NCI-H2171 treated with DMSO at 0.1 percent for 48 hours (cell line): ENCODE measurements around the gene PCDHB10.
"Not testable (repeated sequence)": the region's sequence is repeated elsewhere in the genome, so short reads cannot be mapped to it uniquely, and the experiment has no call there.

ENCODE experiments used
- DNase-seq: peaks from one replicate; lab custom pipeline; 2025; lab: John Stamatoyannopoulos, UW

Gene PCDHB10

DNA sequence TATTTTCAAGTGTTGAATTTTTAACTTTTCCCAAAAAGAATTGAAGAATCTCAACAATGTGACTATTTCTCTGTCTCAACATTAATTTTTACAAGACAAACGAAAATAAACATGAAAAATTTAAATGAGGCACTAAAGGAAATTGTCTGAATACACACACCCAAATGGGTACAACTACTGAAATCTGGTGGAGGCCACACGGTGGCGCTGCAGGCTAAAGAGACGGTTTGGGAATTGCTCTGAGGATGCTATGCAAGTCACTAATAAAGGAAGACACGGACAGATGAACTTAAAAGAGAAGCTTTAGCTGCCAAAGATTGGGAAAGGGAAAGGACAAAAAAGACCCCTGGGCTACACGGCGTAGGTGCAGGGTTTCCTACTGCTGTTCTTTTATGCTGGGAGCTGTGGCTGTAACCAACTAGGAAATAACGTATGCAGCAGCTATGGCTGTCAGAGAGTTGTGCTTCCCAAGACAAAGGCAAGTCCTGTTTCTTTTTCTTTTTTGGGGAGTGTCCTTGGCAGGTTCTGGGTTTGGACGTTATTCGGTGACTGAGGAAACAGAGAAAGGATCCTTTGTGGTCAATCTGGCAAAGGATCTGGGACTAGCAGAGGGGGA is at the start of gene PCDHB10:
PCDHB10 (plus strand) TSS at position 244 of the 616 bp plus-strand sequence; CDS start at position 444, 200 bp downstream.
- peak; percentile 45 for DNase-seq

DNA sequence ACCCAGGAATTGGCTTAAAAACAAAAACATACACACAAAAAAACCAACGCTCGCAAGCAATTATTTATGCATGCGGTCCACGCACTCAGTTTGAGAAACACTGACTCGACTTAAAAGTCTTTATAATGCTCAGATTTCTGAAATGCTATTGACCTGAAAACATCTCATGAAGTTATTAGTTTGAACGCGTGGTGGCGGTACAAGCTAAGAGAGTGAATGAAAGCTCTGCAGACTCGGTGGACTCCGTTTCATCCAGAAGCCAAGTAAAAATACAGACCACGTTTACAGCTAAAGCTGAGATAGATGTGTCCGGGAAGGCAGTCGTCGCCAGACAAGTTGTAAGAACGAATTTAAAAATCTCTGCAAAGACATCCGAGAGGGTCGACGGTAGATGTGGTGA is 42.3 kb upstream of the PCDHB10 start, which contains the start of gene PCDHB6:
PCDHB6 (plus strand) TSS at position 246 of the 400 bp plus-strand sequence. CDS start 201 bp downstream, outside the sequence.
- no peak for DNase-seq

DNA sequence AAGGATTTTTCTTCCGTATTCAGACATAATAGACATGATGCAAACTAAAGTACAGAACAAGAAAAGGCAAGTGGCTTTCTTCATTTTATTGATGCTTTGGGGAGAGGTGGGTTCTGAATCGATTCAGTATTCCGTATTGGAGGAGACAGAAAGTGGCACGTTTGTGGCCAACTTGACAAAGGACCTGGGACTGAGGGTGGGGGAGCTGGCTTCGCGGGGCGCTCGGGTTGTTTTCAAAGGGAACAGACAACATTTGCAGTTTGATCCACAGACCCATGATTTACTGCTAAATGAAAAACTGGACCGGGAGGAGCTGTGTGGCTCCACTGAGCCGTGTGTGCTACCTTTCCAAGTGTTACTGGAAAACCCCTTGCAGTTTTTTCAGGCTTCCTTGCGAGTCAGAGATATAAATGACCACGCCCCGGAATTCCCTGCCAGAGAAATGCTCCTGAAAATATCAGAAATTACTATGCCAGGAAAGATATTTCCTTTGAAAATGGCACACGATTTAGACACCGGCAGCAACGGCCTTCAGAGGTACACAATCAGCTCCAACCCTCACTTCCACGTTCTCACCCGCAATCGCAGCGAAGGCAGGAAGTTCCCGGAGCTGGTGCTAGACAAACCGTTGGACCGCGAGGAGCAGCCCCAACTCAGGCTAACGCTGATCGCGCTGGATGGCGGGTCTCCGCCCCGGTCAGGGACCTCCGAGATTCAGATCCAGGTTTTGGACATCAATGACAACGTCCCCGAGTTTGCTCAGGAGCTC is 41.7 kb upstream of the PCDHB10 start:
- no peak for DNase-seq

DNA sequence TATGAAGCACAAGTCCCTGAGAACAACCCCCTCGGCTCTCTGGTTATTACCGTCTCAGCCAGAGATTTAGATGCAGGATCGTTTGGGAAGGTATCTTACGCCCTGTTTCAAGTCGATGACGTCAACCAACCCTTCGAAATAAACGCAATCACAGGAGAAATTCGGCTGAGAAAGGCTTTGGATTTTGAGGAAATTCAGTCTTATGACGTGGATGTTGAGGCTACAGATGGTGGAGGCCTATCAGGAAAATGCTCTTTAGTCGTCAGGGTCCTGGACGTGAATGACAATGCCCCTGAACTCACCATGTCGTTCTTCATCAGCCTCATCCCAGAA is 41.2 kb upstream of the PCDHB10 start:
- DNase-seq = no peak

DNA sequence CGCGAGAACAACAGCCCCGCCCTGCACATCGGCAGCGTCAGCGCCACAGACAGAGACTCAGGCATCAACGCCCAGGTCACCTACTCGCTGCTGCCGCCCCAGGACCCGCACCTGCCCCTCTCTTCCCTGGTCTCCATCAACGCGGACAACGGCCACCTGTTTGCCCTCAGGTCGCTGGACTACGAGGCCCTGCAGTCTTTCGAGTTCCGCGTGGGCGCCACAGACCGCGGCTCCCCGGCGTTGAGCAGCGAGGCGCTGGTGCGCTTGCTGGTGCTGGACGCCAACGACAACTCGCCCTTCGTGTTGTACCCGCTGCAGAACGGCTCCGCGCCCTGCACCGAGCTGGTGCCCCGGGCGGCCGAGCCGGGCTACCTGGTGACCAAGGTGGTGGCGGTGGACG is 40.5 kb upstream of the PCDHB10 start:
- not testable (repeated sequence) for DNase-seq

DNA sequence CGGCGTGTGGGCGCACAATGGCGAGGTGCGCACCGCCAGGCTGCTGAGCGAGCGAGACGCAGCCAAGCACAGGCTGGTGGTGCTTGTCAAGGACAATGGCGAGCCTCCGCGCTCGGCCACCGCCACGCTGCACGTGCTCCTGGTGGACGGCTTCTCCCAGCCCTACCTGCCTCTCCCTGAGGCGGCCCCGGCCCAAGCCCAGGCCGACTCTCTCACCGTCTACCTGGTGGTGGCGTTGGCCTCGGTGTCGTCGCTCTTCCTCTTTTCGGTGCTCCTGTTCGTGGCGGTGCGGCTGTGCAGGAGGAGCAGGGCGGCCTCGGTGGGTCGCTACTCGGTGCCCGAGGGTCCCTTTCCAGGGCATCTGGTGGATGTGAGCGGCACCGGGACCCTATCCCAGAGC is 40.1 kb upstream of the PCDHB10 start:
- DNase-seq = not testable (repeated sequence)

DNA sequence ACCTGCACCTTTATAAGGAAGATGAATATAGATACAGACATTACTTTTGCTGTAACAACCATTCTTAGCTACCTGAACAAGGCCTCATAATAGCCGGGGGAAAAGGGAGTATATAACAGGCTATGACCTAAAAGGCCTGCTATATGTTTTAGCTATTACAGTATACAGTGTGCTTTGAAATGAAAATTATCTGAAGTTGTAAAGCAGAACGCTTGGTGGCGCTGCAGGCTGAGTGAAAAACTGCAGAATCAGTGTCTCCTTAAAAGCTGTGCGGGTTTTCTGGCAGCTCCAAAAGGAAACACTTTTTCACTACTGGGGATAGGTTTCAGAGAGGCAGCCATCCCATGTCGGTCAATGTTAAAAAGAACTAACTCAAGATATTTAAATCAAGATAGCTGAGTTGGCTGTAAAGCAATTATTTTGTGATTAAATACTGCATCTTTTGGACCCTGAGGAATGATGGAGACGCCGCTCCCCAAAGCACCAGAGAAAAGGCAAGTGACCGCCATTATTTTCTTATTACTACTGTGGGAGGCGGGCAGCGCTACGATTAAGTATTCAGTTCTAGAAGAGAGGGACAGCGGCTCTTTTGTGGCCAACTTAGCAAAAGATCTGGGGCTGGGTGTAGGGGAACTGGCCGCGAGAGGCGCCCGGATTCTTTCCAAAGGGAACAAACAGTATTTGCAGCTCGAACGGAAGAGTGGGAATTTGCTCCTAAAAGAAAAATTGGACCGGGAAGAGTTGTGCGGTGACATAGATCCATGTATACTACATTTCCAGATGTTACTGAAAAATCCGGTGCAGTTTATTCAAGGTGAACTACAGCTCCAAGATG is 36.4 kb upstream of the PCDHB10 start:
- DNase-seq = no peak

DNA sequence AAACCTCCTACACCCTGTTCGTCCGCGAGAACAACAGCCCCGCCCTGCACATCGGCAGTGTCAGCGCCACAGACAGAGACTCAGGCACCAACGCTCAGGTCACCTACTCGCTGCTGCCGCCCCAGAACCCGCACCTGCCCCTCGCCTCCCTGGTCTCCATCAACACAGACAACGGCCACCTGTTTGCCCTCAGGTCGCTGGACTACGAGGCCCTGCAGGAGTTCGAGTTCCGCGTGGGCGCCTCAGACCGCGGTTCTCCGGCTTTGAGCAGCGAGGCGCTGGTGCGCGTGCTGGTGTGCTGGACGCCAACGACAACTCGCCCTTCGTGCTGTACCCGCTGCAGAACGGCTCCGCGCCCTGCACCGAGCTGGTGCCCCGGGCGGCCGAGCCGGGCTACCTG is 34.8 kb upstream of the PCDHB10 start:
- DNase-seq = not testable (repeated sequence)

DNA sequence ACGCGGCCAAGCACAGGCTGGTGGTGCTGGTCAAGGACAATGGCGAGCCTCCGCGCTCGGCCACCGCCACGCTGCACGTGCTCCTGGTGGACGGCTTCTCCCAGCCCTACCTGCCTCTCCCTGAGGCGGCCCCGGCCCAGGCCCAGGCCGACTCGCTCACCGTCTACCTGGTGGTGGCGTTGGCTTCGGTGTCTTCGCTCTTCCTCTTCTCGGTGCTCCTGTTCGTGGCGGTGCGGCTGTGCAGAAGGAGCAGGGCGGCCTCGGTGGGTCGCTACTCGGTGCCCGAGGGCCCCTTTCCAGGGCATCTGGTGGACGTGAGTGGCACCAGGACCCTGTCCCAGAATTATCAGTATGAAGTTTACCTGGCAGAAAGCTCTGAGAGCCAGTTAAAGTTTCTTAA is 34.3 kb upstream of the PCDHB10 start:
- not testable (repeated sequence) for DNase-seq

DNA sequence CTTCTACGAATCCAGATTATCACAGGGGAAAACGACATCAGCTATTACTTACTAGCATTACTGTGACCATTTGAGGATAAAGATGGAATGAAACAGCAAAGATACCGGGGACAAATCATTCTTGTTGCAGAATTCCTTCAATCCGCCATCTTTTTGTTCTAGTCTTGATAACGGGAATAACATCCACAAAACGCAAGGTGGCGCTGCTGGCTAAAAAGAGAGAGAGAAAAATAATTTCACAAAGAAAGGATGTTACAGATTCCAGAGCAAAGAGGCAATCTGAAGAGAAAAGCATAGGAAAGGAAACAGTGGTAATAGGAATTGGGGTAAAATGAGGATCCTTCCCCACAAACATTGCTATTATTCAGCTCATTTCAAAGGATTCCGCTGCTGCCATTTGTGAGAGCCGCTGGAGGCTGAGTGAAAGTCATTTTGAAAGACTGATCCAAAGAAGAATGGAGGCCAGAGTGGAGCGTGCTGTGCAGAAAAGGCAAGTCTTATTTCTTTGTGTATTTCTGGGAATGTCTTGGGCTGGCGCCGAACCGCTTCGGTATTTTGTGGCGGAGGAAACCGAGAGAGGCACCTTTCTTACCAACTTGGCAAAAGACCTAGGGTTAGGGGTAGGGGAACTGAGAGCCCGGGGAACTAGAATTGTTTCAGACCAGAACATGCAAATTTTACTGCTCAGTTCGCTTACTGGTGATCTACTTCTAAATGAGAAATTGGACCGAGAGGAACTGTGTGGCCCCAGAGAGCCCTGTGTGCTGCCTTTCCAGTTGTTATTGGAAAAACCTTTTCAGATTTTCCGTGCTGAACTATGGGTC is 19.6 kb upstream of the PCDHB10 start, which contains the start of gene PCDHB7:
PCDHB7 (plus strand) TSS at position 264 of the 824 bp plus-strand sequence; CDS start at position 456, 192 bp downstream.
- peak; percentile 26 for DNase-seq

DNA sequence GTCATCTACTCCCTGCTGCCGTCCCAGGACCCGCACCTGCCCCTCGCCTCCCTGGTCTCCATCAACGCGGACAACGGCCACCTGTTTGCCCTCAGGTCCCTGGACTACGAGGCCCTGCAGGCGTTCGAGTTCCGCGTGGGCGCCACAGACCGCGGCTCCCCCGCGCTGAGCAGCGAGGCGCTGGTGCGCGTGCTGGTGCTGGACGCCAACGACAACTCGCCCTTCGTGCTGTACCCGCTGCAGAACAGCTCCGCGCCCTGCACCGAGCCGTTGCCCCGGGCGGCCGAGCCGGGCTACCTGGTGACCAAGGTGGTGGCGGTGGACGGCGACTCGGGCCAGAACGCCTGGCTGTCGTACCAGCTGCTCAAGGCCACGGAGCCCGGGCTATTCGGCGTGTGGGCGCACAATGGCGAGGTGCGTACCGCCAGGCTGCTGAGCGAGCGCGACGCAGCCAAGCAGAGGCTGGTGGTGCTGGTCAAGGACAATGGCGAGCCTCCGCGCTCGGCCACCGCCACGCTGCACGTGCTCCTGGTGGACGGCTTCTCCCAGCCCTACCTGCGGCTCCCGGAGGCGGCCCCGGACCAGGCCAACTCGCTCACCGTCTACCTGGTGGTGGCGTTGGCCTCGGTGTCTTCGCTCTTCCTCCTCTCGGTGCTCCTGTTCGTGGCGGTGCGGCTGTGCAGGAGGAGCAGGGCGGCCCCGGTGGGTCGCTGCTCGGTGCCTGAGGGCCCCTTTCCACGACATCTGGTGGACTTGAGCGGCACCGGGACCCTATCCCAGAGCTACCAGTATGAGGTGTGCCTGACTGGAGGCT is 17.7 kb upstream of the PCDHB10 start:
- DNase-seq = not testable (repeated sequence)

DNA sequence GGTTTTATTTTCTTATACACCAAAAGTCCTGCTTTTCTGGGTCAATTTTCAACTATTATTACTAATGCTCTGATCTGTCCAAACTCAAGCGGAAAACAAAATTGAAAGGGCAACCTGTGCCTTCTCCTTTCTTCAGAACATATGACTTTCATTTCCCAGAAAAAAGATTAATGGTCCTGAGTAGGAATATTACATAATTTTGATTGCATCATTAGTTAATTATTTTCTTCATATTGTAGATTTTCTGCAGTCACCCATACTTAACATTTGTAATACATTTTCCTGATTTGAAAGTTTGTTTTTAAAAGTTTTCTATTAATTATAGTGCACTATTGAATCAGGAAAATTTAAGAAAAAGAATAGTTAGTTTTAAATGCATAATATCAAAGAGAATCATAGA is 16.2 kb upstream of the PCDHB10 start:
- no peak for DNase-seq

DNA sequence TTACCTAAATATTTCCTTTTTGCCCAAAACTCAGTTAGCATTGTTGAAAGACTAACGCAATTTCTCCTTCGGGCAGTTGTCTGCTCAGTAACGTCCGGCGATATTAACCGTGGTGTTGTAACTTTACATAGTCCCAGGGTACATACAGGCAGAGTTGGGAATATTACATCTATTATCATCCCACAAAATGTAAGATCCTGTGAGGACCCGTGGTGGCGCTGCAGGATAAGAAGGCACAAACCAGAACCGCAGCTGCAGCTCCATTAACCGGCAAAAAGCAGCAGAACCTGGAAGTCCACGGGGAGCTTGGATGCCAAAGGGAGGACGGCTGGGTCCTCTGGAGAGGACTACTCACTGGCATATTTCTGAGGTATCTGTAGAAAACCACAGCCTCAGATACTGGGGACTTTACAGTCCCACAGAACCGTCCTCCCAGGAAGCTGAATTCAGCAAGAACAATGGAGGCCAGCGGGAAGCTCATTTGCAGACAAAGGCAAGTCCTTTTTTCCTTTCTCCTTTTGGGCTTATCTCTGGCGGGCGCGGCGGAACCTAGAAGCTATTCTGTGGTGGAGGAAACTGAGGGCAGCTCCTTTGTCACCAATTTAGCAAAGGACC is 14.5 kb upstream of the PCDHB10 start, which contains the start of gene PCDHB8:
PCDHB8 (plus strand) TSS at position 214 of the 615 bp plus-strand sequence; CDS start at position 459, 245 bp downstream.
- not testable (repeated sequence) for DNase-seq

DNA sequence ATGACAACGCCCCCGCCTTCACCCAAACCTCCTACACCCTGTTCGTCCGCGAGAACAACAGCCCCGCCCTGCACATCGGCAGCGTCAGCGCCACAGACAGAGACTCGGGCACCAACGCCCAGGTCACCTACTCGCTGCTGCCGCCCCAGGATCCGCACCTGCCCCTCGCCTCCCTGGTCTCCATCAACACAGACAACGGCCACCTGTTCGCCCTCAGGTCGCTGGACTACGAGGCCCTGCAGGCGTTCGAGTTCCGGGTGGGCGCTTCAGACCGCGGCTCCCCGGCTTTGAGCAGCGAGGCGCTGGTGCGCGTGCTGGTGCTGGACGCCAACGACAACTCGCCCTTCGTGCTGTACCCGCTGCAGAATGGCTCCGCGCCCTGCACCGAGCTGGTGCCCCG is 12.8 kb upstream of the PCDHB10 start:
- not testable (repeated sequence) for DNase-seq

DNA sequence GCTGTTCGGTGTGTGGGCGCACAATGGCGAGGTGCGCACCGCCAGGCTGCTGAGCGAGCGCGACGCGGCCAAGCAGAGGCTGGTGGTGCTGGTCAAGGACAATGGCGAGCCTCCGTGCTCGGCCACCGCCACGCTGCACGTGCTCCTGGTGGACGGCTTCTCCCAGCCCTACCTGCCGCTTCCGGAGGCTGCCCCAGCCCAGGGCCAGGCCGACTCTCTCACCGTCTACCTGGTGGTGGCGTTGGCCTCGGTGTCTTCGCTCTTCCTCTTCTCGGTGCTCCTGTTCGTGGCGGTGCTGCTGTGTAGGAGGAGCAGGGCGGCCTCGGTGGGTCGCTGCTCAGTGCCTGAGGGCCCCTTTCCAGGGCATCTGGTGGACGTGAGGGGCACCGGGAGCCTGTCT is 12.3 kb upstream of the PCDHB10 start:
- not testable (repeated sequence) for DNase-seq

DNA sequence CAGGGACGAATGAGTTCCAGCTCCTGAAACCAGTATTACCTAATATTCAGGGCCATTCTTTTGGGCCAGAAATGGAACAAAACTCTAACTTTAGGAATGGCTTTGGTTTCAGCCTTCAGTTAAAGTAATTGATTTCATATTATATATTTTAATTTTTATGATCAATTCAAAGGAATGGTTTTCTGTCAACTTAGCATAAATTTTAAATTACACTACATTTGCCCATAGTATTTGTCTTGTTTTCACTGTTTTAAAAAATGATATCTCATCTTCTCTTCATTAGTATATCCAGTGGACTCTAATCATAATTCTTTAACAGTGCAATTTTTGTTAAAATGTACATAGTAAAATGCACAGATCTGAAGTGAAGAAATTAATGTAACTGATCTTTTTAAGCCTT is 11.8 kb upstream of the PCDHB10 start:
- DNase-seq = no peak

DNA sequence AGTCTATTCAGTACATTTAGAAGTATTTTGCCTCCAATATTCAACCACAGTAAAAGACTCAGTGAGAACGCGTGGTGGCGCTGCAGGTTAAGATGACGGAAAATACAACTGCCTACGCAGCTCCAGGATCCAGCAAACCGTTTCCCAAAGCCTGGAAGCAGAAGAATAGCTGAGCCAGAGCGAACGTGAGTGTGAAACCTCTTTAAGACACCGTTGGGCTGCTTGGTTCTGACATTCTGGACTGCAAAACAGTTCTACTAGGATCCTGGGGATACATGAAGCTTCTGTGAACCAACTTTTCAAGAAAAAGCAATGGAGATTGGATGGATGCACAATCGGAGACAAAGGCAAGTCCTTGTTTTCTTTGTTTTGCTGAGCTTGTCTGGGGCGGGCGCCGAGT is 9.9 kb upstream of the PCDHB10 start, which contains the start of gene PCDHB16:
PCDHB16 (plus strand) TSS at position 140 of the 400 bp plus-strand sequence; CDS start at position 313, 173 bp downstream.
- peak; percentile 50 for DNase-seq

DNA sequence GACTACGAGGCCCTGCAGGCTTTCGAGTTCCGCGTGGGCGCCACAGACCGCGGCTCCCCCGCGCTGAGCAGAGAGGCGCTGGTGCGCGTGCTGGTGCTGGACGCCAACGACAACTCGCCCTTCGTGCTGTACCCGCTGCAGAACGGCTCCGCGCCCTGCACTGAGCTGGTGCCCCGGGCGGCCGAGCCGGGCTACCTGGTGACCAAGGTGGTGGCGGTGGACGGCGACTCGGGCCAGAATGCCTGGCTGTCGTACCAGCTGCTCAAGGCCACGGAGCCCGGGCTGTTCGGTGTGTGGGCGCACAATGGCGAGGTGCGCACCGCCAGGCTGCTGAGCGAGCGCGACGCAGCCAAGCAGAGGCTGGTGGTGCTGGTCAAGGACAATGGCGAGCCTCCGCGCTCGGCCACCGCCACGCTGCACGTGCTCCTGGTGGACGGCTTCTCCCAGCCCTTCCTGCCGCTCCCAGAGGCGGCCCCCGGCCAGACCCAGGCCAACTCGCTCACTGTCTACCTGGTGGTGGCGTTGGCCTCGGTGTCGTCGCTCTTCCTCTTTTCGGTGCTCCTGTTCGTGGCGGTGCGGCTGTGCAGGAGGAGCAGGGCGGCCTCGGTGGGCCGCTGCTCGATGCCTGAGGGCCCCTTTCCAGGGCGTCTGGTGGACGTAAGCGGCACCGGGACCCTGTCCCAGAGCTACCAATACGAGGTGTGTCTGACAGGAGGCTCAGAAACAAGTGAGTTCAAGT is 7.9 kb upstream of the PCDHB10 start:
- DNase-seq = not testable (repeated sequence)

DNA sequence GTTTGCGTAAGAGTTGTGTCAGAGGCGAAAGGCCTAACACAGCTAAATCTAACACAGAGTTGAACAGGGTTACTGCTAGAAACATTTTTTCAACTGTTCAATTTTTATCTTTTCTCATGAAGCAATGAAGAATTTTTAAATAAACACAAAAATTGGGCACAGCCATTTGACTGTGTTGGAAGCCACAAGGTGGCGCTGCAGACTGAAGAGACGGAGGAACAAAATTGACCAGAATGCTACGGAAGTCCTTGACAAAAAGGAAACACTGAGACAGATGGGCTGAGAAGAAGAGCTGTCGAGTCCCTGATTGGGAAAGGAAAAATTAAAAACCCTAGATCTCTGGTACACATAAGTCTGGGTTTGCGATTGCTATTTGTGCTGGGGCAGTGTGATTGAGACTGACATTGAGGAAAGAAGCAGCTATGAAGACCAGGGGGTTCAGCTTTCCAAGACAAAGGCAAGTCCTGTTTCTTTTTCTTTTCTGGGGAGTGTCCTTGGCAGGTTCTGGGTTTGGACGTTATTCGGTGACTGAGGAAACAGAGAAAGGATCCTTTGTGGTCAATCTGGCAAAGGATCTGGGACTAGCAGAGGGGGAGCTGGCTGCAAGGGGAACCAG is 5.1 kb upstream of the PCDHB10 start, which contains the start of gene PCDHB9:
PCDHB9 (plus strand) TSS at position 265 of the 616 bp plus-strand sequence; CDS start at position 423, 158 bp downstream.
- DNase-seq = peak; percentile 52
